Inferior parietal cortex (tissue), 1 donor: ENCODE results near the gene NSD2.
A peak's percentile ranks its signal among the peaks of the same experiment; 100 is the strongest.

Experiments
- DNase-seq: peaks from one replicate; pipeline ENCODE4 v3.0.0-alpha.2; 2016; ENCODE audit errors: extremely low spot score

Gene NSD2

GRCh38 chr4:1864076-1865008 lies 6.9 kb upstream of the NSD2 start:
- DNase-seq, result no peak

- no peak for DNase-seq
These were observed 5.0 kb upstream of the NSD2 start for GRCh38 chr4:1866189-1866661.

GRCh38 chr4:1868293-1868692 lies 2.9 kb upstream of the NSD2 start:
- DNase-seq, result no peak

GRCh38 chr4:1868912-1869311 lies 2.3 kb upstream of the NSD2 start:
- no peak for DNase-seq

GRCh38 chr4:1869530-1870327 lies 1.5 kb upstream of the NSD2 start:
- no peak for DNase-seq

- DNase-seq, result peak; percentile 46
These were observed 940 bp upstream of the NSD2 start for GRCh38 chr4:1870328-1870577.

GRCh38 chr4:1871471-1872021 lies 353 bp downstream of the NSD2 start:
- DNase-seq, result no peak

- DNase-seq, result no peak
These were observed 1.7 kb downstream of the NSD2 start for GRCh38 chr4:1872870-1873269.

GRCh38 chr4:1873291-1873690 lies 2.1 kb downstream of the NSD2 start:
- DNase-seq, result no peak

GRCh38 chr4:1873776-1874175 lies 2.6 kb downstream of the NSD2 start:
- DNase-seq, result no peak

GRCh38 chr4:1874201-1874600 lies 3.0 kb downstream of the NSD2 start:
- DNase-seq, result no peak

- no peak for DNase-seq
These were observed 8.3 kb downstream of the NSD2 start for GRCh38 chr4:1879485-1879884.

- DNase-seq, result no peak
These were observed 9.1 kb downstream of the NSD2 start for GRCh38 chr4:1880332-1880731.

- DNase-seq, result peak; percentile 11
These were observed 11.7 kb downstream of the NSD2 start for GRCh38 chr4:1882850-1883271.

- no peak for DNase-seq
These were observed 12.4 kb downstream of the NSD2 start for GRCh38 chr4:1883583-1883982.

- DNase-seq, result no peak
These were observed 14.2 kb downstream of the NSD2 start for GRCh38 chr4:1885414-1885813.

GRCh38 chr4:1887052-1887451 lies 15.9 kb downstream of the NSD2 start:
- no peak for DNase-seq

- DNase-seq, result no peak
These were observed 19.9 kb downstream of the NSD2 start for GRCh38 chr4:1890979-1891570.

GRCh38 chr4:1895971-1896657 lies 24.9 kb downstream of the NSD2 start:
- DNase-seq, result no peak

GRCh38 chr4:1896658-1896991 lies 25.4 kb downstream of the NSD2 start:
- no peak for DNase-seq

- DNase-seq, result no peak
These were observed 26.8 kb downstream of the NSD2 start for GRCh38 chr4:1898007-1898406.

- DNase-seq, result no peak
These were observed 27.5 kb downstream of the NSD2 start for GRCh38 chr4:1898681-1899080.
